GM23338 (cell line): Measurements from ENCODE around the gene PEPD. TPM values are rescaled to one million over a fixed set of nuclear protein-coding genes. Genes with fewer than 3 reads are reported as not detected.
"Not testable (repeated sequence)": the region's sequence is repeated elsewhere in the genome, so short reads cannot be mapped to it uniquely, and the experiment has no call there.

Source experiments
- ATAC-seq: fragments of 200-7000 bp; cut with Tn5 transposase; 3 replicates; pipeline ENCODE4 v1.9.1; 2020
- DNase-seq: peaks from one replicate; pipeline ENCODE4 v3.0.0-alpha.2; 2015; ENCODE audit warnings: low spot score
- H2AFZ ChIP-seq: fragments of 200-600 bp; sonication (generic); 2 replicates; pipeline ENCODE4 v1.8.0; 2016; ENCODE audit warnings: antibody characterized with exemption, mild to moderate bottlenecking, moderate library complexity
- H3F3A ChIP-seq: fragments of 200-600 bp; sonication (generic); replicated peaks from 2 replicates; pipeline ENCODE4 v1.8.0; 2017; ENCODE audit warnings: antibody characterized with exemption, mixed run types, low read depth
- H3K27ac ChIP-seq: fragments of 200-600 bp; sonication (generic); 2 replicates; pipeline ENCODE4 v1.6.1; 2016; ENCODE audit warnings: low read depth
- H3K27me3 ChIP-seq: fragments of 200-600 bp; sonication (generic); 2 replicates; pipeline ENCODE4 v1.8.0; 2016; ENCODE audit warnings: mild to moderate bottlenecking, mixed run types, moderate library complexity; ENCODE audit not compliant: insufficient read depth
- H3K36me3 ChIP-seq: fragments of 200-600 bp; sonication (generic); 2 replicates; pipeline ENCODE4 v1.8.0; 2016; ENCODE audit warnings: mild to moderate bottlenecking; ENCODE audit not compliant: insufficient read depth
- H3K4me1 ChIP-seq: fragments of 200-600 bp; sonication (generic); 2 replicates; pipeline ENCODE4 v1.8.0; 2016; ENCODE audit warnings: mild to moderate bottlenecking, moderate library complexity; ENCODE audit not compliant: insufficient read depth
- H3K4me2 ChIP-seq: fragments of 200-600 bp; sonication (generic); 2 replicates; pipeline ENCODE4 v1.7.1; 2017; ENCODE audit warnings: mixed run types
- H3K4me3 ChIP-seq: fragments of 200-600 bp; sonication (generic); 2 replicates; pipeline ENCODE4 v1.6.1; 2016; ENCODE audit warnings: mixed run types
- H3K79me2 ChIP-seq: fragments of 200-600 bp; sonication (generic); replicated peaks from 2 replicates; pipeline ENCODE4 v1.8.0; 2017; ENCODE audit warnings: mild to moderate bottlenecking; ENCODE audit not compliant: insufficient read depth
- H3K9me2 ChIP-seq: fragments of 200-600 bp; sonication (generic); 2 replicates; pipeline ENCODE4 v1.8.0; 2017; ENCODE audit not compliant: insufficient read depth
- H4K20me1 ChIP-seq: fragments of 200-600 bp; sonication (generic); replicated peaks from 2 replicates; pipeline ENCODE4 v1.8.0; 2017; ENCODE audit warnings: mild to moderate bottlenecking; ENCODE audit not compliant: insufficient read depth
- H3K27ac Mint-ChIP-seq: 2 replicates; pipeline ENCODE4 v1.8.0; 2020; ENCODE audit warnings: inconsistent platforms, mild to moderate bottlenecking, moderate library complexity, mixed read lengths
- H3K27me3 Mint-ChIP-seq: 3 replicates; pipeline ENCODE4 v1.8.0; 2022; ENCODE audit warnings: low read depth, mild to moderate bottlenecking, moderate library complexity, mixed read lengths, inconsistent platforms; ENCODE audit not compliant: insufficient read depth, poor library complexity
- H3K36me3 Mint-ChIP-seq: 3 replicates; pipeline ENCODE4 v1.8.0; 2021; ENCODE audit warnings: low read depth, mild to moderate bottlenecking, inconsistent platforms, moderate library complexity, mixed read lengths
- H3K4me1 Mint-ChIP-seq: 3 replicates; pipeline ENCODE4 v1.8.0; 2020; ENCODE audit warnings: mild to moderate bottlenecking, inconsistent platforms, mixed read lengths
- H3K4me3 Mint-ChIP-seq: 3 replicates; pipeline ENCODE4 v1.8.0; 2021; ENCODE audit warnings: moderate library complexity, mild to moderate bottlenecking, inconsistent platforms, mixed read lengths
- H3K9me3 Mint-ChIP-seq: 3 replicates; pipeline ENCODE4 v1.8.0; 2020; ENCODE audit warnings: moderate library complexity, mild to moderate bottlenecking, inconsistent platforms, mixed read lengths
- REST ChIP-seq: IDR thresholded peaks from one replicate; pipeline ENCODE4 v1.6.1; 2018; ENCODE audit warnings: antibody characterized with exemption; ENCODE audit not compliant: unreplicated experiment
- ZNF462 ChIP-seq: fragments of 250-450 bp; sonication (Bioruptor Pico); IDR thresholded peaks from 2 replicates; pipeline ENCODE4 v1.5.0; 2020; ENCODE audit warnings: mild to moderate bottlenecking, moderate library complexity
- polyA plus RNA-seq: library from polyadenylated mRNA; unstranded; fragments of >200 nt; fragmentation: Nextera tagmentation; extraction: Ambion mirVana; gene quantifications from 2 replicates; pipeline ENCODE4 v1.2.1, GENCODE V29; 2016
- total RNA-seq: library from RNA; depleted of rRNA; stranded (reverse); fragments of >200 nt; shearing (Covaris generic); gene quantifications from 2 replicates; pipeline ENCODE4 v1.2.3, GENCODE V29; 2014

Gene PEPD
- total and polyA plus RNA-seq, 2 experiments from 2014 or later, result 81.7 to 89.2 TPM

GRCh38 chr19:33556261-33556660 lies 34.7 kb upstream of the PEPD start (continued):
- TF ChIP-seq ZNF462 (no peak), REST (no peak)

GRCh38 chr19:33555726-33556125 lies 34.1 kb upstream of the PEPD start:
- ATAC-seq, H3K4me2 ChIP-seq, H3K4me1 ChIP-seq, H3K27ac Mint-ChIP-seq, H3K79me2 ChIP-seq, H3K9me2 ChIP-seq, H3K4me3 ChIP-seq, H3K4me3 Mint-ChIP-seq, H3F3A ChIP-seq, H3K36me3 Mint-ChIP-seq, H4K20me1 ChIP-seq, DNase-seq, H3K9me3 Mint-ChIP-seq, H3K27me3 Mint-ChIP-seq, H3K27me3 ChIP-seq, H3K27ac ChIP-seq, H2AFZ ChIP-seq, H3K36me3 ChIP-seq: not testable (repeated sequence)
- H3K4me1 Mint-ChIP-seq, result peaks cover 12% of the 10 kb centered on the region
